GM12878 (cell line): ENCODE data around the gene TDRD10. TPM values are rescaled to one million over a fixed set of nuclear protein-coding genes. Genes with fewer than 3 reads are reported as not detected.

ENCODE experiments used
- ATAC-seq: fragments of 200-7000 bp; cut with Tn5 transposase; 3 replicates; pipeline ENCODE4 v1.9.1; 2020; ENCODE audit warnings: mild to moderate bottlenecking, moderate library complexity
- BruUV-seq: library from RNA; stranded (reverse); fragments of 400-500 nt; replicated peaks from 2 replicates; lab custom pipeline; 2021; lab: Mats Ljungman, UMichigan
- CTCF ChIA-PET: fragments of 300-600 bp; sonication (Branson Sonifier 250); formaldehyde crosslinking; extraction: SDS; loops from one replicate; lab custom pipeline; 2021; ENCODE audit warnings: inconsistent platforms; lab: Yijun Ruan, JAX
- POLR2A ChIA-PET: fragments of 350-600 bp; formaldehyde crosslinking; extraction: SDS; loops from one replicate; lab custom pipeline; 2021; ENCODE audit warnings: inconsistent platforms; lab: Charles Lee
- RAD21 ChIA-PET: fragments of 300-600 bp; sonication (Branson Sonifier 250); formaldehyde crosslinking; loops from one replicate; lab custom pipeline; 2023; ENCODE audit warnings: antibody characterized with exemption; ENCODE audit not compliant: unreplicated experiment; lab: Charles Lee
- SMC1A ChIA-PET: fragments of 300-600 bp; sonication (Branson Sonifier 250); formaldehyde crosslinking; loops from one replicate; lab custom pipeline; 2023; ENCODE audit not compliant: unreplicated experiment, uncharacterized antibody; lab: Charles Lee
- DNase-seq: peaks from one replicate; pipeline ENCODE4 v3.0.0-alpha.2; 2011; ENCODE audit warnings: low read depth, low spot score
- FAIRE-seq: peaks from 3 replicates; lab custom pipeline; 2011; peaks lifted over from hg19 to GRCh38; lab: Jason Lieb, UNC
- H2AFZ ChIP-seq: 2 replicates; pipeline ENCODE4 v1.6.0; 2011; ENCODE audit warnings: low read depth, low read length, control low read depth; ENCODE audit not compliant: control insufficient read depth
- H3K27ac ChIP-seq: 2 replicates; pipeline ENCODE4 v1.5.1; 2011; ENCODE audit warnings: control low read depth; ENCODE audit not compliant: control insufficient read depth, insufficient read depth
- H3K27me3 ChIP-seq, 2 experiments: replicated peaks in 1 of 2; 2 replicates each; pipeline versions ENCODE4 v1.6.0 to v1.6.1; 2011; ENCODE audit warnings: low read length in 1 of 2; ENCODE audit not compliant: control insufficient read depth in 2 of 2, insufficient read depth in 2 of 2
- H3K36me3 ChIP-seq, 2 experiments: 2 replicates each; pipeline ENCODE4 v1.5.1; 2011; ENCODE audit warnings: low read length in 1 of 2; ENCODE audit not compliant: control insufficient read depth in 2 of 2, insufficient read depth in 2 of 2
- H3K4me1 ChIP-seq: 2 replicates; pipeline ENCODE4 v1.6.1; 2011; ENCODE audit warnings: mild to moderate bottlenecking, low read length, moderate library complexity, mixed read lengths; ENCODE audit not compliant: control insufficient read depth, insufficient read depth
- H3K4me2 ChIP-seq: 2 replicates; pipeline ENCODE4 v1.6.0; 2011; ENCODE audit warnings: control low read depth; ENCODE audit not compliant: control insufficient read depth, insufficient read depth
- H3K4me3 ChIP-seq: fragments of 200-600 bp; sonication (generic); 2 replicates; pipeline ENCODE4 v1.5.1; 2016
- H3K79me2 ChIP-seq: 2 replicates; pipeline ENCODE4 v1.6.0; 2011; ENCODE audit warnings: low read length; ENCODE audit not compliant: control insufficient read depth, insufficient read depth
- H3K9ac ChIP-seq: 2 replicates; pipeline ENCODE4 v1.8.0; 2011; ENCODE audit warnings: low read length, control low read depth, mixed read lengths; ENCODE audit not compliant: control insufficient read depth, insufficient read depth
- H3K9me3 ChIP-seq: replicated peaks from 3 replicates; pipeline ENCODE4 v1.5.1; 2011; ENCODE audit warnings: mild to moderate bottlenecking, low read length; ENCODE audit not compliant: control insufficient read depth, insufficient read depth
- H4K20me1 ChIP-seq: 2 replicates; pipeline ENCODE4 v1.6.0; 2011; ENCODE audit not compliant: control insufficient read depth, insufficient read depth
- ATF7 ChIP-seq: fragments of 450-650 bp; IDR thresholded peaks from 2 replicates; pipeline ENCODE4 v1.6.1; 2016; ENCODE audit warnings: low read depth, mild to moderate bottlenecking
- FOXM1 ChIP-seq: IDR thresholded peaks from 2 replicates; pipeline ENCODE4 v1.6.1; 2012; ENCODE audit warnings: low read depth, mild to moderate bottlenecking, inconsistent platforms, low read length, moderate library complexity
- KLF5 ChIP-seq: fragments of 450-650 bp; IDR thresholded peaks from 2 replicates; pipeline ENCODE4 v1.6.1; 2014; ENCODE audit warnings: mild to moderate bottlenecking; ENCODE audit not compliant: partially characterized antibody
- MEF2B ChIP-seq: fragments of 450-650 bp; IDR thresholded peaks from 2 replicates; pipeline ENCODE4 v1.6.1; 2018; ENCODE audit warnings: mild to moderate bottlenecking, moderate library complexity; ENCODE audit not compliant: partially characterized antibody, poor library complexity, severe bottlenecking
- PML ChIP-seq: IDR thresholded peaks from 2 replicates; pipeline ENCODE4 v1.6.1; 2012; ENCODE audit warnings: low read length, inconsistent platforms
- RBBP5 ChIP-seq: fragments of 200-600 bp; sonication (generic); conservative IDR thresholded peaks from 2 replicates; pipeline ENCODE4 v1.6.1; 2016
- USF2 ChIP-seq: IDR thresholded peaks from 2 replicates; pipeline ENCODE4 v1.6.1; 2011; ENCODE audit warnings: low read depth, low read length, improper control_type of control experiment, borderline replicate concordance
- WGBS: methylation state at CpG from one replicate; pipeline ENCODE4 v1.1.6; 2016; ENCODE audit warnings: low lambda C conversion rate; ENCODE audit not compliant: insufficient replicate concordance, insufficient coverage; ENCODE audit errors: missing lambda C conversion rate; 5-methylcytosine and 5-hydroxymethylcytosine counted together
- in situ Hi-C: fragments of 300-500 bp; cut with MboI; formaldehyde crosslinking; loops from 9 replicates; pipeline ENCODE4 v1.14.3; 2018; ENCODE audit warnings: mixed read lengths
- intact Hi-C: fragments of 100-400 bp; cut with micrococcal nuclease; formaldehyde crosslinking; loops from one replicate; pipeline ENCODE4 v1.14.2; 2022; ENCODE audit not compliant: unreplicated experiment
- polyA plus RNA-seq, 11 experiments: library from polyadenylated mRNA; depleted of rRNA in 4 of 11; unstranded in 6 of 11; stranded (reverse) in 5 of 11; fragments of >200 nt; fragmentation: Nextera tagmentation in 4 of 11; fragmentation: Illumina TruSeq in 1 of 11; extraction: Ambion mirVana in 4 of 11; extraction: Trizol in 1 of 11; gene quantifications; 1 replicate in 1 of 11; 2 replicates in 10 of 11; pipeline versions ENCODE4 v1.2.1 to v1.2.3, GENCODE V29; 2011 to 2016; ENCODE audit warnings: inconsistent platforms in 2 of 11, missing spikeins in 2 of 11, low read depth in 1 of 11
- total RNA-seq, 4 experiments: library from RNA; depleted of rRNA in 3 of 4; stranded (reverse); fragments of >200 nt in 3 of 4; fragmentation: Illumina TruSeq in 1 of 4; extraction: Trizol in 1 of 4; gene quantifications; 2 replicates each; pipeline versions ENCODE4 v1.2.1 to v1.2.3, GENCODE V29; 2013 to 2021

The TDRD10 gene
- total and polyA plus RNA-seq, 10 of the 15 experiments (the other 5 are each of a cell fraction or from before 2014, with no cell fraction given): not detected

GRCh38 chr1:154571244-154571963 lies 69.4 kb downstream of the TDRD10 start (continued):
- TF ChIP-seq USF2: no peak

GRCh38 chr1:154571964-154572288 lies 69.9 kb downstream of the TDRD10 start:
- Histone ChIP-seq H2AFZ (no peak overlapping the region), H3K9ac (no peak overlapping the region), H3K27me3 (peaks cover 2 to 5% of the 10 kb centered on the region in 2 experiments; a peak in 3 of 4 replicates), H4K20me1 (no peaks in the 10 kb centered on the region; the same call in 1 of the 2 replicates), H3K4me1 (no peaks in the 10 kb centered on the region), H3K27ac (no peak overlapping the region), H3K4me3 (no peak overlapping the region), H3K79me2 (no peaks in the 10 kb centered on the region), H3K36me3 (no peaks in the 10 kb centered on the region; a peak in 1 of 4 replicates), H3K9me3 (no peaks in the 10 kb centered on the region), H3K4me2 (no peak overlapping the region)
- ATAC-seq (no peak), FAIRE-seq (no peak), DNase-seq (no peak)
- intact Hi-C loops: no loop called here
- TF ChIP-seq FOXM1: no peak
- no peak for TF ChIP-seq RBBP5
- TF ChIP-seq ATF7: no peak
- no peak for TF ChIP-seq MEF2B
- no peak for TF ChIP-seq KLF5
- no peak for TF ChIP-seq PML
- ChIA-PET CTCF (no interaction called here), SMC1A (no interaction called here), RAD21 (no interaction called here), POLR2A (no interaction called here)
- BruUV-seq: no TSS peak
- 89% methylated on average over 29 of the region's 29 CpGs for WGBS
- in situ Hi-C loops: no loop called here
